BJ (cell line): Measurements from ENCODE around the gene ARL5A. TPM values are rescaled to one million over a fixed set of nuclear protein-coding genes. Genes with fewer than 3 reads are reported as not detected.
"Not testable (repeated sequence)": the region's sequence is repeated elsewhere in the genome, so short reads cannot be mapped to it uniquely, and the experiment has no call there.

ENCODE experiments used
- CTCF ChIA-PET: fragments of 350-600 bp; formaldehyde crosslinking; extraction: SDS; loops from one replicate; lab custom pipeline; 2021; ENCODE audit warnings: antibody characterized with exemption, inconsistent platforms; lab: Yijun Ruan, JAX
- POLR2A ChIA-PET: fragments of 300-600 bp; sonication (Branson Sonifier 250); formaldehyde crosslinking; extraction: SDS; loops from one replicate; lab custom pipeline; 2021; ENCODE audit warnings: antibody characterized with exemption; lab: Charles Lee
- DNase-seq: peaks from one replicate; pipeline ENCODE4 v3.0.0-alpha.2; 2011; ENCODE audit warnings: low read depth
- H3K27me3 ChIP-seq: 2 replicates; pipeline ENCODE4 v1.6.0; 2011; ENCODE audit warnings: low read length; ENCODE audit not compliant: control insufficient read depth, insufficient read depth
- H3K36me3 ChIP-seq: 2 replicates; pipeline ENCODE4 v1.5.1; 2011; ENCODE audit warnings: low read length; ENCODE audit not compliant: control insufficient read depth, insufficient read depth
- H3K4me3 ChIP-seq: 2 replicates; pipeline ENCODE4 v1.5.1; 2011; ENCODE audit warnings: low read depth, mild to moderate bottlenecking, control low read depth, low read length
- CTCF ChIP-seq: IDR thresholded peaks from 2 replicates; pipeline ENCODE4 v1.5.1; 2011; ENCODE audit warnings: low read depth, mild to moderate bottlenecking, control low read depth, inconsistent platforms, low read length, moderate library complexity; ENCODE audit not compliant: insufficient read depth
- polyA minus RNA-seq: library from RNA; depleted of rRNA, polyadenylated mRNA; stranded (reverse); fragments of >200 nt; gene quantifications from 2 replicates; pipeline ENCODE4 v1.2.3, GENCODE V29; 2011; rRNA and poly(A)+ RNA removed
- polyA plus RNA-seq: library from polyadenylated mRNA; depleted of rRNA; stranded (reverse); fragments of >200 nt; gene quantifications from 2 replicates; pipeline ENCODE4 v1.2.3, GENCODE V29; 2011; rRNA removed

The ARL5A gene
- polyA plus RNA-seq (9.3 and 17.4 TPM in 2 replicates), polyA minus RNA-seq (12.7 and 14.4 TPM in 2 replicates)

GRCh38 chr2:151828143-151828889, at the start of gene ARL5A:
ARL5A (minus strand) TSS chr2:151828421; CDS start chr2:151828176, 245 bp downstream.
- H3K27me3 ChIP-seq: no peaks in the 10 kb centered on the region
- no peaks in the 10 kb centered on the region for H3K36me3 ChIP-seq
- CTCF ChIA-PET: interaction anchor here (0.8 kb wide), 1 partner anchor 197 kb away, joined by 5 read pairs; no protein-coding TSS in a partner anchor
- peak; percentile 79 for DNase-seq
- peak within 1 kb of the TSS; percentile 77 for H3K4me3 ChIP-seq
- POLR2A ChIA-PET: interaction anchor here (0.5 to 0.6 kb wide), 3 partner anchors 29 to 461 kb away, joined by 3 to 4 read pairs (median 4); no protein-coding TSS in a partner anchor
- TF ChIP-seq CTCF: no peak

GRCh38 chr2:151875631-151876030, 47.4 kb upstream of the ARL5A start:
- DNase-seq, H3K27me3 ChIP-seq, H3K36me3 ChIP-seq, POLR2A ChIA-PET, H3K4me3 ChIP-seq, CTCF ChIA-PET: not testable (repeated sequence)

- CTCF ChIA-PET: no interaction called here
- POLR2A ChIA-PET: no interaction called here
- Histone ChIP-seq H3K36me3 (no peaks in the 10 kb centered on the region), H3K4me3 (no peak overlapping the region), H3K27me3 (no peaks in the 10 kb centered on the region)
- no peak for TF ChIP-seq CTCF
- DNase-seq: no peak
Measured at GRCh38 chr2:151872463-151872862, 44.2 kb upstream of the ARL5A start.

GRCh38 chr2:151869291-151869690, 41.1 kb upstream of the ARL5A start:
- H3K36me3 ChIP-seq: no peaks in the 10 kb centered on the region
- no peak for DNase-seq
- H3K27me3 ChIP-seq: no peaks in the 10 kb centered on the region
- H3K4me3 ChIP-seq: no peak overlapping the region
- ChIA-PET POLR2A (no interaction called here), CTCF (no interaction called here)
- TF ChIP-seq CTCF: no peak

- DNase-seq: no peak
- ChIA-PET POLR2A (no interaction called here), CTCF (no interaction called here)
- no peak for TF ChIP-seq CTCF
- Histone ChIP-seq H3K36me3 (no peaks in the 10 kb centered on the region), H3K27me3 (no peaks in the 10 kb centered on the region), H3K4me3 (no peak overlapping the region)
Measured at GRCh38 chr2:151862700-151863099, 34.5 kb upstream of the ARL5A start.

GRCh38 chr2:151861174-151861573, 33.0 kb upstream of the ARL5A start:
- no peak overlapping the region for H3K4me3 ChIP-seq
- no peak for DNase-seq
- ChIA-PET POLR2A (no interaction called here), CTCF (no interaction called here)
- TF ChIP-seq CTCF: no peak
- H3K27me3 ChIP-seq: no peaks in the 10 kb centered on the region
- no peaks in the 10 kb centered on the region for H3K36me3 ChIP-seq
